ENCODE measurements around the gene PPARD. TPM values are rescaled to one million over a fixed set of nuclear protein-coding genes. Genes with fewer than 3 reads are reported as not detected.

PPARD gene
- total RNA-seq, 1 experiment from 2014 or later, result 13.8 TPM

DNA sequence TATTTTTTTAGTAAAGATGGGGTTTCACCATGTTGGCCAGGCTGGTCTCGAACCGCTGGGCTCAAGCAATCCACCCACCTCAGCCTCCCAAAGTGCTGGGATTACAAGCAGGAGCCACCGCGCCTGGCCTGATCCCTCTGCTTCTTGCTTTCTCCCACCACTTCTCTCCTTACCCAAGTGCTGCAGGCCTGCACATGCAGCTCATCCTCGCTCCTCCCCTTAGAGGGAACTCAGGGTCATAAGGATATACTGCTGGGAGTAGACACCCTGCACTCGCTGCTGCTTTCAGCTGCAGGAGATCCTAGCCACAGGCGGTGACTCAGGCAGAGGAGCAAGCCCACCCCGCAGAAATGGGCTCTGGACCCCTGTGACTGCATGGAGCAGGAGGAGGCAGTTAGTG lies 69.7 kb downstream of the PPARD start:
- ChIA-PET POLR2A (ENCODE audit: low non-redundant PET) (no interaction called here), CTCF (no interaction called here)

DNA sequence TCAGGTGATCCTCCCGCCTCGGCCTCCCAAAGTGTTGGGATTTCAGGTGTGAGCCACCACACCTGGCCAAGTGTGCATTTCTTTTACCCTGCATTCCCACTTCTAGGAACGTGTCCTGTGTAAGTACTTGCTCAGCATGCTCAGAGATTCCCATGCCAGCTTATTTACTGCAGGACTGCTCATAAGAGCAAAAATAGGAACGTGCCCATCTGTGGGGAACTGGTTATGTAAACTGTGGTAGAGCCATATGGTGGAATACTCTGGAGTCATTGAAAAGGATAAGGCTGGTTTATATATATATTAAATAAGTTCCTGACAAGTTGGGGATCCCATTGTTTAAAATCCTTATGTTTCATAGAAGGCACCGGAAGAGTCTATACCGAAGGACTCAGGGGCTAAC lies 71.6 kb downstream of the PPARD start:
- Histone ChIP-seq H3K27ac (ENCODE audit: low read depth, low read length, poor library complexity, severe bottlenecking) (no peak overlapping the region), H3K4me3 (ENCODE audit: low read depth, low read length, poor library complexity, severe bottlenecking) (no peak overlapping the region), H3K36me3 (ENCODE audit: insufficient read depth, low read length, poor library complexity, severe bottlenecking) (no peaks in the 10 kb centered on the region), H3K9me3 (ENCODE audit: low read depth, low read length, poor library complexity, severe bottlenecking) (no peaks in the 10 kb centered on the region), H3K4me1 (ENCODE audit: insufficient read depth, low read length, poor library complexity, severe bottlenecking) (no peaks in the 10 kb centered on the region), H3K27me3 (replicated peaks; ENCODE audit: insufficient read depth, low read depth, low read length, poor library complexity) (no peaks in the 10 kb centered on the region)
- TF ChIP-seq, protein P1, sequence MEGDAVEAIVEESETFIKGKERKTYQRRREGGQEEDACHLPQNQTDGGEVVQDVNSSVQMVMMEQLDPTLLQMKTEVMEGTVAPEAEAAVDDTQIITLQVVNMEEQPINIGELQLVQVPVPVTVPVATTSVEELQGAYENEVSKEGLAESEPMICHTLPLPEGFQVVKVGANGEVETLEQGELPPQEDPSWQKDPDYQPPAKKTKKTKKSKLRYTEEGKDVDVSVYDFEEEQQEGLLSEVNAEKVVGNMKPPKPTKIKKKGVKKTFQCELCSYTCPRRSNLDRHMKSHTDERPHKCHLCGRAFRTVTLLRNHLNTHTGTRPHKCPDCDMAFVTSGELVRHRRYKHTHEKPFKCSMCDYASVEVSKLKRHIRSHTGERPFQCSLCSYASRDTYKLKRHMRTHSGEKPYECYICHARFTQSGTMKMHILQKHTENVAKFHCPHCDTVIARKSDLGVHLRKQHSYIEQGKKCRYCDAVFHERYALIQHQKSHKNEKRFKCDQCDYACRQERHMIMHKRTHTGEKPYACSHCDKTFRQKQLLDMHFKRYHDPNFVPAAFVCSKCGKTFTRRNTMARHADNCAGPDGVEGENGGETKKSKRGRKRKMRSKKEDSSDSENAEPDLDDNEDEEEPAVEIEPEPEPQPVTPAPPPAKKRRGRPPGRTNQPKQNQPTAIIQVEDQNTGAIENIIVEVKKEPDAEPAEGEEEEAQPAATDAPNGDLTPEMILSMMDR (conservative IDR thresholded peaks at IDR 0.05; ENCODE audit: low read depth, low read length), result no peak
- no peak for TF ChIP-seq EZH2 (IDR thresholded peaks at IDR 0.05; ENCODE audit: borderline replicate concordance, low read depth, low read length, poor library complexity, severe bottlenecking)
- BruUV-seq (replicated peaks), result no TSS peak
- ChIA-PET POLR2A (ENCODE audit: low non-redundant PET) (no interaction called here), CTCF (no interaction called here)
- intact Hi-C loops (cut with micrococcal nuclease; ENCODE audit: unreplicated experiment), result no loop called here
- DNase-seq (ENCODE audit: low spot score), result no peak

More for the DNA sequence above, 69.7 kb downstream of the PPARD start:
- no TSS peak for BruUV-seq (replicated peaks)
- Histone ChIP-seq H3K27me3 (replicated peaks; ENCODE audit: insufficient read depth, low read depth, low read length, poor library complexity) (no peaks in the 10 kb centered on the region), H3K4me1 (ENCODE audit: insufficient read depth, low read length, poor library complexity, severe bottlenecking) (no peaks in the 10 kb centered on the region), H3K36me3 (ENCODE audit: insufficient read depth, low read length, poor library complexity, severe bottlenecking) (no peaks in the 10 kb centered on the region), H3K4me3 (ENCODE audit: low read depth, low read length, poor library complexity, severe bottlenecking) (no peak overlapping the region), H3K27ac (ENCODE audit: low read depth, low read length, poor library complexity, severe bottlenecking) (no peak overlapping the region), H3K9me3 (ENCODE audit: low read depth, low read length, poor library complexity, severe bottlenecking) (no peaks in the 10 kb centered on the region)
- intact Hi-C loops (cut with micrococcal nuclease; ENCODE audit: unreplicated experiment), result no loop called here
- no peak for TF ChIP-seq EZH2 (IDR thresholded peaks at IDR 0.05; ENCODE audit: borderline replicate concordance, low read depth, low read length, poor library complexity, severe bottlenecking)
- TF ChIP-seq, protein P1 (conservative IDR thresholded peaks at IDR 0.05; ENCODE audit: low read depth, low read length), result no peak
- DNase-seq (ENCODE audit: low spot score), result no peak

DNA sequence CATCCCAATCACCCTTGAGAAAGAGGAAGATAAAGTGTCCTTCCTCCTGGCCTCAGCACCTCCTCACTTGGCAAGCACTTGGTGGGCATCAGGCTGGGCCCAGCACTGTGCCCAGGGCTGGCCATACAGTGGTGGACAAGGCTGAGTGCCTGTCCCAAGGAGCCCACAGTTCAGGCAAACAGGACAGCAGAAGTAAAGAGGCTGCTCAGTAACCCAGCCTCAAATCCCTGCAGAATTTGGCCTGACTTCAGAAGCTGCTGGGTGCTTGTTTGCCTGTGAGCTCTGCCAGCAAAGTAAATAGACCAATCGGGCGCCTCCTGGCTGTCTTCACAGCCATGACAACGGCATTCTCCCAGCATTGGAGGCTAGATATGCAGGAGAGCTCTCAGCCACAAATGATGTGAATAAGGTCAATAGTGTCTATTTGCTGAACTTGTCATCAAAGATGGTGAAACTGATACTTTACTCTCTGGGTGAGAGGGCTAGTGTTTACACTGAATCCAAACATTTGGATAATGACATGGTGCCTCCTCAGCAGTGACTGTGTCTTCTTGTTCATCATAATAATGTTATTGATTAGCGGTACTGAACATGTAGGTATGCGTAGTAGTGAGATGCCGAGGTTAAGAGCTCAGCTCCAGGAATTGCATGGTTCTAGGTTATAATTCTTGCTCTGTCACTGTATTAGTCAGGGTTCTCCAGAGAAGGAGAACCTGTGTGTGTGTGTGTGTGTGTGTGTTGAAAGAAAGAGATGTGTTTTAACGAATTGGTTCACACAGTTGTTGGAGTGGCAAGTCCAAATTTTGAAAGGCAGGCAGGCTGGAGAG lies 72.9 kb downstream of the PPARD start:
- ChIA-PET POLR2A (ENCODE audit: low non-redundant PET) (no interaction called here), CTCF (interaction anchor here (1.1 kb wide), 2 partner anchors 34 to 73 kb away, joined by 6 to 7 read pairs; partner anchors contain the start of gene PPARD)
- TF ChIP-seq EZH2 (IDR thresholded peaks at IDR 0.05; ENCODE audit: borderline replicate concordance, low read depth, low read length, poor library complexity, severe bottlenecking), result no peak
- TF ChIP-seq, protein P1 (conservative IDR thresholded peaks at IDR 0.05; ENCODE audit: low read depth, low read length), result peak; percentile 65
- peak; percentile 74 for DNase-seq (ENCODE audit: low spot score)
- no peak overlapping the region for H3K27ac ChIP-seq (ENCODE audit: low read depth, low read length, poor library complexity, severe bottlenecking)
- peaks cover 4% of the 10 kb centered on the region for H3K4me1 ChIP-seq (ENCODE audit: insufficient read depth, low read length, poor library complexity, severe bottlenecking)
- H3K4me3 ChIP-seq (ENCODE audit: low read depth, low read length, poor library complexity, severe bottlenecking), result no peak overlapping the region
- no peaks in the 10 kb centered on the region for H3K36me3 ChIP-seq (ENCODE audit: insufficient read depth, low read length, poor library complexity, severe bottlenecking)
- BruUV-seq (replicated peaks), result no TSS peak
- no peaks in the 10 kb centered on the region for H3K27me3 ChIP-seq (replicated peaks; ENCODE audit: insufficient read depth, low read depth, low read length, poor library complexity)
- intact Hi-C loops (cut with micrococcal nuclease; ENCODE audit: unreplicated experiment), result loop anchor here (1.0 kb wide), 1 partner anchor 73 kb away; the partner anchor contains the start of gene PPARD
- H3K9me3 ChIP-seq (ENCODE audit: low read depth, low read length, poor library complexity, severe bottlenecking), result no peaks in the 10 kb centered on the region

Measured in A673 (cell line).